Measurements from ENCODE around the gene HEG1. TPM values are rescaled to one million over a fixed set of nuclear protein-coding genes. Genes with fewer than 3 reads are reported as not detected.

The HEG1 gene
- total RNA-seq, 6 experiments from 2014 or later, result 3.5 to 14.9 (median 10.8) TPM

DNA sequence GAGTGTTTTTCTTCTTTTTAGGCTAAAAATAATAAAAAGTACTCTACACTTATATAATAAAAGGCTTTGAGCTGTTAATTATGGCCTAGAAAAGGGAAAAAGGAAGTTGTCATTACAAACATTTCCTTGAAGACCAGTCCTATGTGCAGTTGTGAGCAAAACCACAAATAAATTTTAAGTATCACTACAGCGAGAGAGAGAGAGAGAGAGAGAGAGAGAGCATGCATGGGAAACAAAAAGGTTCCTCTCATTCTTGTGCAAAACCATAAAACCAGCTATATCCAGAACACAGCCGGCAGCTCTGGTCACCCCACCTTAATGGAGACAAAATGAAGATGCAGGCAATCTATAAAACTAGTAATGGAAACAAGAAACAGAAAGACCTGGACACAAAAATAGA, 33.6 kb downstream of the HEG1 start:
- Histone ChIP-seq H3K4me3 (no peak overlapping the region), H3K27me3 (no peaks in the 10 kb centered on the region), H3K4me1 (no peaks in the 10 kb centered on the region), H3K9me3 (no peaks in the 10 kb centered on the region), H3K36me3 (peaks cover 0 to 22% (median 5%) of the 10 kb centered on the region in 4 donors), H3K27ac (no peak overlapping the region)
- WGBS (ENCODE audit: insufficient coverage, low coverage, low lambda C conversion rate, missing lambda C conversion rate), result 48% methylated on average over 2 of the region's 2 CpGs
- TF ChIP-seq, protein P1, sequence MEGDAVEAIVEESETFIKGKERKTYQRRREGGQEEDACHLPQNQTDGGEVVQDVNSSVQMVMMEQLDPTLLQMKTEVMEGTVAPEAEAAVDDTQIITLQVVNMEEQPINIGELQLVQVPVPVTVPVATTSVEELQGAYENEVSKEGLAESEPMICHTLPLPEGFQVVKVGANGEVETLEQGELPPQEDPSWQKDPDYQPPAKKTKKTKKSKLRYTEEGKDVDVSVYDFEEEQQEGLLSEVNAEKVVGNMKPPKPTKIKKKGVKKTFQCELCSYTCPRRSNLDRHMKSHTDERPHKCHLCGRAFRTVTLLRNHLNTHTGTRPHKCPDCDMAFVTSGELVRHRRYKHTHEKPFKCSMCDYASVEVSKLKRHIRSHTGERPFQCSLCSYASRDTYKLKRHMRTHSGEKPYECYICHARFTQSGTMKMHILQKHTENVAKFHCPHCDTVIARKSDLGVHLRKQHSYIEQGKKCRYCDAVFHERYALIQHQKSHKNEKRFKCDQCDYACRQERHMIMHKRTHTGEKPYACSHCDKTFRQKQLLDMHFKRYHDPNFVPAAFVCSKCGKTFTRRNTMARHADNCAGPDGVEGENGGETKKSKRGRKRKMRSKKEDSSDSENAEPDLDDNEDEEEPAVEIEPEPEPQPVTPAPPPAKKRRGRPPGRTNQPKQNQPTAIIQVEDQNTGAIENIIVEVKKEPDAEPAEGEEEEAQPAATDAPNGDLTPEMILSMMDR (IDR thresholded peaks at IDR 0.05), result no peak
- TF ChIP-seq POLR2A (IDR thresholded peaks at IDR 0.05), result no peak
- DNase-seq (no peak), ATAC-seq (no peak)
- intact Hi-C loops (cut with DNase I), result no loop called here

DNA sequence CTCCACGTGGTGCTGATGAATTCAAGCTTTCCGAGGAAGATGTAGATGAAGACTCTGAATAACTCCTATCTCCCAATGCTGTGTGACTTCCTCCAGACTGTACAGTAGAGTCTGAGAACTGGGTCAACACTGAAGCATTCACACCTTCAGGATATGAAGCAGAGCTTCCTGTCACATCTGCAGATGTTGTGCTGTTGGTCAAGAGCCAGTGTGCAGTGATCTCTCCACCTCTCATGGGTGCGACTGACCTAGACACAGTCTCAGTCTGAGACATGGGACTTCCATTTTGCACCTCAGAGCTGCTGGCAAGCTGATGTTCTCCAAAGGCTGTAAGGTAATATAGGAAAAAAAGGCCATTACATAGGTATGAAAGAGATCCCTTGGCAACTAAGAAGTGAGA, 36.5 kb downstream of the HEG1 start:
- Histone ChIP-seq H3K36me3 (peaks cover 0 to 8% (median 3%) of the 10 kb centered on the region in 4 donors), H3K4me3 (no peak overlapping the region), H3K4me1 (no peaks in the 10 kb centered on the region), H3K27me3 (no peaks in the 10 kb centered on the region), H3K9me3 (no peaks in the 10 kb centered on the region), H3K27ac (no peak overlapping the region)
- intact Hi-C loops (cut with DNase I), result loop anchor here in 1 of 2 donors (10.0 kb wide), 1 partner anchor 416 kb away; no protein-coding TSS in a partner anchor
- DNase-seq (no peak), ATAC-seq (peak in 1 of 4 donors; percentile 31)
- TF ChIP-seq, protein P1 (IDR thresholded peaks at IDR 0.05), result no peak
- TF ChIP-seq POLR2A (IDR thresholded peaks at IDR 0.05), result no peak
- WGBS (ENCODE audit: insufficient coverage, low coverage, low lambda C conversion rate, missing lambda C conversion rate), result 90% methylated on average over 2 of the region's 3 CpGs

GRCh38 chr3:125017406-125017805, 38.4 kb downstream of the HEG1 start:
- peaks cover 0 to 21% (median 3%) of the 10 kb centered on the region in 4 donors for H3K36me3 ChIP-seq
- H3K4me3 ChIP-seq, result no peak overlapping the region
- no peak for ATAC-seq
- no peaks in the 10 kb centered on the region for H3K4me1 ChIP-seq
- DNase-seq, result no peak
- intact Hi-C loops (cut with DNase I), result loop anchor here in 1 of 2 donors (10.0 kb wide), 1 partner anchor 417 kb away; no protein-coding TSS in a partner anchor
- H3K27me3 ChIP-seq, result no peaks in the 10 kb centered on the region
- no peaks in the 10 kb centered on the region for H3K9me3 ChIP-seq
- 81% methylated on average over 2 of the region's 2 CpGs for WGBS (ENCODE audit: insufficient coverage, low coverage, low lambda C conversion rate, missing lambda C conversion rate)
- TF ChIP-seq, protein P1 (IDR thresholded peaks at IDR 0.05), result no peak
- TF ChIP-seq POLR2A (IDR thresholded peaks at IDR 0.05), result no peak
- no peak overlapping the region for H3K27ac ChIP-seq

GRCh38 chr3:125014570-125015179, 41.1 kb downstream of the HEG1 start:
- H3K4me3 ChIP-seq, result no peak overlapping the region
- no peak overlapping the region for H3K27ac ChIP-seq
- no peak for ATAC-seq
- TF ChIP-seq POLR2A (IDR thresholded peaks at IDR 0.05), result no peak
- TF ChIP-seq, protein P1 (IDR thresholded peaks at IDR 0.05), result no peak
- no peaks in the 10 kb centered on the region for H3K9me3 ChIP-seq
- 88% methylated on average over 13 of the region's 19 CpGs for WGBS (ENCODE audit: insufficient coverage, low coverage, low lambda C conversion rate, missing lambda C conversion rate)
- H3K4me1 ChIP-seq, result peaks cover 0 to 18% (median 6%) of the 10 kb centered on the region in 4 donors
- DNase-seq, result no peak
- H3K36me3 ChIP-seq, result peaks cover 0 to 18% (median 1%) of the 10 kb centered on the region in 4 donors
- intact Hi-C loops (cut with DNase I), result loop anchor here in 1 of 2 donors (10.0 kb wide), 1 partner anchor 420 kb away; no protein-coding TSS in a partner anchor
- no peaks in the 10 kb centered on the region for H3K27me3 ChIP-seq
